Left ventricle myocardium inferior (tissue), 1 donor: Measurements from ENCODE around the gene PROSER3. TPM values are rescaled to one million over a fixed set of nuclear protein-coding genes. Genes with fewer than 3 reads are reported as not detected.

Source experiments
- DNase-seq: peaks from one replicate; pipeline ENCODE4 v3.0.0-alpha.2; 2020
- H3K27ac ChIP-seq: fragments of 200-600 bp; replicated peaks from 2 replicates; pipeline ENCODE4 v1.8.0; 2021
- H3K27me3 ChIP-seq: fragments of 200-600 bp; 2 replicates; pipeline ENCODE4 v1.8.0; 2021; ENCODE audit warnings: low read depth
- H3K36me3 ChIP-seq: fragments of 200-600 bp; 2 replicates; pipeline ENCODE4 v1.8.0; 2021
- H3K4me1 ChIP-seq: fragments of 200-600 bp; 2 replicates; pipeline ENCODE4 v1.8.0; 2021
- H3K4me3 ChIP-seq: fragments of 200-600 bp; 2 replicates; pipeline ENCODE4 v1.8.0; 2021; ENCODE audit warnings: mild to moderate bottlenecking, moderate library complexity
- H3K9me3 ChIP-seq: fragments of 200-600 bp; replicated peaks from 2 replicates; pipeline ENCODE4 v1.8.0; 2021
- intact Hi-C: fragments of 100-400 bp; cut with micrococcal nuclease; formaldehyde crosslinking; loops from one replicate; pipeline ENCODE4 v1.11.0; 2022
- total RNA-seq: library from RNA; stranded (reverse); fragmentation: NEBNext Ultra II Directional; extraction: Animal tissue kit (Norgen Biotek cat#: 25700); gene quantifications from one replicate; pipeline ENCODE4 v1.2.1, GENCODE V29; 2021
- TF ChIP-seq, protein P1 (sequence below): fragments of 200-600 bp; IDR thresholded peaks from 2 replicates; pipeline ENCODE4 v1.8.0; 2021; ENCODE audit warnings: antibody characterized with exemption, mild to moderate bottlenecking, borderline replicate concordance
- donor health status: DM: no; HTN: yes; CAD: no; lungs with severe emphysema.

The PROSER3 gene
- total RNA-seq, 1 donor from 2014 or later, result 4.8 TPM

DNA sequence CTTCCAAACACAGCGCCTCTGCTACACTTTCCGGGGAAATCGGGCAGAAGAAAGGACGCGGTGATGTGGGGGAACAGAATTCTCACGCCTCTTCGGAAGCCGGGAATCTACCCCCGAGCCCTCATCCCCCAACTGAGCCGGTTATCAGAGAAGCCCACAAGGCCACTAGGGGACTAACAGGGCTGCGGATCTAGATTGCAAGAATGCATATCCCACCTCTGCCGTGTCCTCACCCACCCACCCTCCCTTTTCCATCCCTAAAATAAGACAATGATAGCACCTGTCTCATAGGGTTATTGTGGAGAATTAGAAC lies 16.8 kb upstream of the PROSER3 start:
- H3K4me3 ChIP-seq, result peak overlapping the region; percentile 82
- intact Hi-C loops, result no loop called here
- DNase-seq, result no peak
- H3K4me1 ChIP-seq, result peaks cover 45% of the 10 kb centered on the region
- H3K9me3 ChIP-seq, result no peaks in the 10 kb centered on the region
- no peaks in the 10 kb centered on the region for H3K27me3 ChIP-seq
- H3K27ac ChIP-seq, result peak overlapping the region; percentile 89
- H3K36me3 ChIP-seq, result peaks cover 42% of the 10 kb centered on the region
- TF ChIP-seq, protein P1, sequence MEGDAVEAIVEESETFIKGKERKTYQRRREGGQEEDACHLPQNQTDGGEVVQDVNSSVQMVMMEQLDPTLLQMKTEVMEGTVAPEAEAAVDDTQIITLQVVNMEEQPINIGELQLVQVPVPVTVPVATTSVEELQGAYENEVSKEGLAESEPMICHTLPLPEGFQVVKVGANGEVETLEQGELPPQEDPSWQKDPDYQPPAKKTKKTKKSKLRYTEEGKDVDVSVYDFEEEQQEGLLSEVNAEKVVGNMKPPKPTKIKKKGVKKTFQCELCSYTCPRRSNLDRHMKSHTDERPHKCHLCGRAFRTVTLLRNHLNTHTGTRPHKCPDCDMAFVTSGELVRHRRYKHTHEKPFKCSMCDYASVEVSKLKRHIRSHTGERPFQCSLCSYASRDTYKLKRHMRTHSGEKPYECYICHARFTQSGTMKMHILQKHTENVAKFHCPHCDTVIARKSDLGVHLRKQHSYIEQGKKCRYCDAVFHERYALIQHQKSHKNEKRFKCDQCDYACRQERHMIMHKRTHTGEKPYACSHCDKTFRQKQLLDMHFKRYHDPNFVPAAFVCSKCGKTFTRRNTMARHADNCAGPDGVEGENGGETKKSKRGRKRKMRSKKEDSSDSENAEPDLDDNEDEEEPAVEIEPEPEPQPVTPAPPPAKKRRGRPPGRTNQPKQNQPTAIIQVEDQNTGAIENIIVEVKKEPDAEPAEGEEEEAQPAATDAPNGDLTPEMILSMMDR, result no peak

DNA sequence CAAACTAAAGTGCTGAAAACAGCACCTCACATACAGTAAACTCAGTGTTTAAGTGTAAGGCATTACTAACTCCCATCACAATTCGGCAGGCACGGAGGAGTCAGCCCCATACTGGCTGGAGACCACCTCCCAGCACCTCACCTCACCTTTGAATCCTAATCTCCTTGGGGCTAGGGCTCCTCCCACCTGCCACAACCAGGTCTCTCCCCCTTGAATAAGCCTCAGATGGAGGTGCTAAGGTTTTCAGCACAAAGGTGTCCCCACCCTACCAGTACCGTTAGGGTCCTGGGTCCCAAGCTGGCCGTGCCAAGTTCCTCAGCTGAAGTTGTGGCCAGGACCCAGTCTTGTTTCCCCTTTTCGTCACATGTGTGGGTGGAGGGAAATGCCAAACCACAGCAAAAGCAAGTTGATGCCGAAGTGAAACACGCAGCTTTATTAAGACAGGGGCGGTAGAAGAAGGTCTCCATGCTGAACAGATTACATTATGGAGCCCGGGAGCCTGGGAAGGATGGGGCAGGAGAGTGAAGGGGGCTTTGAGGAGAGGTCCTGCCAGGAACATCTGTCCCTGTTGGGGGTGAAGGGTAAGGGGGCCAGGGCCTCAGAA lies 15.8 kb upstream of the PROSER3 start, which contains the start of gene IGFLR1:
IGFLR1 (minus strand) TSS at position 332 of the 604 bp plus-strand sequence. CDS start 1,272 bp downstream, outside the sequence.
- Histone ChIP-seq H3K36me3 (peaks cover 31% of the 10 kb centered on the region), H3K9me3 (no peaks in the 10 kb centered on the region), H3K27me3 (no peaks in the 10 kb centered on the region), H3K4me3 (peak within 1 kb of the TSS; percentile 82), H3K4me1 (peaks cover 54% of the 10 kb centered on the region), H3K27ac (peak within 1 kb of the TSS; percentile 89)
- TF ChIP-seq, protein P1, result no peak
- intact Hi-C loops, result no loop called here
- DNase-seq, result no peak

DNA sequence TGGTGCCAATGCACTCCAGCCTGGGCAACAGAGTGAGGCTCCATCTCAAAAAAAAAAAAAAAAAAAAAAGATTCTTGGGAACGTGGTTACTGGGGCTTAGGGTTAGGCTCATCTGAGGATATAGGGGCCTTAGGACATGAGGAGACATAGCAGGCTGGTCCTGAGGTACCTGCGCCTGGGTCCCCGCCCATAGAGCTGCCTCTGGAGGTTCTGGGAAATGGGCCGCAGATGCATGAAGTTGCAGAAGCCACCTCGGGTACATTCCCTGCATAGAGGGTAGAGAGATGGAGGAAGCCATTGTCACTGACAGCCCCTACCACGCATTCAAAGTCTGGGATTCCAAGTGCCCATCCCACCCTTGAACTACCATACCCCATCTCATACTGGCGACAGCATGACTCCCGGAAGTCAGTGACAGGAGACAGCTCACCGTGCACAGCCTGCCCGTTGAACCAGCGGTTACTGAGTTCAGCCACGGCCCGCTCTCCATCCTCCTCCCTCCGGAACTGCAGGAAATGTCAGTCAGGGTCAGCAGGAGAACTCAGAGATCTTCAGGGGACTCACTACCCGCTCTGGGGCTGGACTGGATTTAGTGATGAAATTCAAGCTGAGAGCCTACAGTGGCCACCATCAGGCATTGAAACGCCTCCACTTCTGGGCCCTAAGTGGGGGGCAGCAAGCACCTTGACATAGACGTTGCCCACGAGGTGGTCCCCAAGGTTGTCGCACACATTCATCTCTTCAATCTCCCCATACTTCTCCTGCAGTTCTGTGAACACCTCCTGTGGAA lies 14.1 kb upstream of the PROSER3 start:
- intact Hi-C loops, result no loop called here
- TF ChIP-seq, protein P1, result no peak
- H3K4me1 ChIP-seq, result peaks cover 67% of the 10 kb centered on the region
- peak overlapping the region; percentile 87 for H3K4me3 ChIP-seq
- no peaks in the 10 kb centered on the region for H3K27me3 ChIP-seq
- no peak for DNase-seq
- no peaks in the 10 kb centered on the region for H3K9me3 ChIP-seq
- H3K36me3 ChIP-seq, result peaks cover 15% of the 10 kb centered on the region
- peak overlapping the region; percentile 100 for H3K27ac ChIP-seq

DNA sequence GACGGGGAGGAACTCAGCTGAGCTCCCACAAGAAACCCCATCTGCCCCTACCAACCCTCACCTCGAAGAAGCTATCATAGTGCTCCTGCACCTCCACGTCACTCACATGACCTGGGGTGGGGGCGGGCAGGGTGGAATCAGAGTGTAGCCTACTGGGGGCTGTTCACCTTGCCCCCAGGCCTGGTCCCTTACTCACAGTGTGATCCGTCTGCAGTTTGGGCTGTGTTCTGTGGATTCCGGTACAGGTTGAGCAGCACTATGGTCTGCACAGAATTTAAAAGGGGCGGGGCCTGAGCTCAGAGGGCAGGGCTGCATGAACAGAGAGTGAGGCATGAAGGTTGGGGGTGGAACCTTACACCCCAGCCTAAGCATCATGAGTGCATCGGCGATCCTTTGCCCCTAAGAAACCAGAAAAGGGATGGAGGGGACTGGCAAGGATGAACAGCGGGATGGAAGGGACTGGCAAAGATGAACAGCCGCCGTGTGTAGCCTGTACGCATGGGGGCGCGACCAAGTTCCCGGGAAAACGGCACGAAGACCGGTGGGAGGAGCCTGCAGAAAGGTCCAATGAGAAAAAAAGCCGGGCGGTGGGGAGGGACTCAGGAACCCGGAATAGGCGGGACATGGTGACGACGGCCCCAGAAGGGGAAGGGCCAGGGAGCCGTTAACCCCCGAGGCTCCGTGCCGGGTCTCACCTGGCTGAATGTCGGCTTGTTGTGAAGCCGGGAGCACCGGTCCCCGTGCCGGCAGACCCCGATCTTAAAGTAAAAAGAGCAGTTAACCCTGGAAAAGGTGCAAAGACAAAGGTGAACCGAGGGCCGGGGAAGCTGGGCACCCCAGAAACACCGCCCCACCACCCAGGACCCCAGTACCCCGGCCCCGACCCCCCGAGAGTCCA lies 13.3 kb upstream of the PROSER3 start:
- TF ChIP-seq, protein P1, result peak; percentile 52
- H3K4me3 ChIP-seq, result peak overlapping the region; percentile 87
- intact Hi-C loops, result no loop called here
- H3K36me3 ChIP-seq, result peaks cover 12% of the 10 kb centered on the region
- peak overlapping the region; percentile 100 for H3K27ac ChIP-seq
- no peaks in the 10 kb centered on the region for H3K27me3 ChIP-seq
- peak; percentile 95 for DNase-seq
- H3K4me1 ChIP-seq, result peaks cover 69% of the 10 kb centered on the region
- no peaks in the 10 kb centered on the region for H3K9me3 ChIP-seq

DNA sequence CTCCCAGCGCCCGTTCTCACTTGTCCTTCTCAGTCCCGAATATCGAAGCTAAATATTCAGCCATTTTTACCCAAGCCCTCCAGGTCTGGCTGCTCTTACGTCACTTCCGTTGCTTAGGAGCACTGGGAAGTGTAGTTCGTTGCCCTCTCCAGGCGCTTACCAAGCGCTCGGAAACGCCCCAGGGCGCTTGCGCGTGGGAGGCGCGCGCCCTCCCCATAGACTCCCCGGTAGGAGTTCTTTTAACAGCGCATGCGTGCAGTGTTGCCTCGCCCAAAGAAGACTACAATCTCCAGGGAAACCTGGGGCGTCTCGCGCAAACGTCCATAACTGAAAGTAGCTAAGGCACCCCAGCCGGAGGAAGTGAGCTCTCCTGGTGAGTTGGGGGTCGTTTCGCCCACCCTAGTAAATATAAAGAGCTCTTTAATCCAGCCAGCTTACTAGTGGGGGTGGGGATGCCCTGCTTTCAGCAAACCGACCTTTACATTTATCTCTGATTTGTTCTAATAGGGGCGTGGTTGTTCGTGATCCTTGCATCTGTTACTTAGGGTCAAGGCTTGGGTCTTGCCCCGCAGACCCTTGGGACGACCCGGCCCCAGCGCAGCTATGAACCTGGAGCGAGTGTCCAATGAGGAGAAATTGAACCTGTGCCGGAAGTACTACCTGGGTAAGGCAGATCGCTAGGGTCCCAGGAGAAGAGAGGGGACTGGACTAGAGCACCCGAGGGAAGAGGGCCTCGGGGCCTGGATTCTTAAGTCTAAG lies 12.5 kb upstream of the PROSER3 start, which contains the start of the genes PSENEN and U2AF1L4:
PSENEN (plus strand) TSS at position 324 of the 759 bp plus-strand sequence; CDS start at position 604, 280 bp downstream.
U2AF1L4 (minus strand) TSS at position 91 of the 759 bp plus-strand sequence; CDS start at position 64, 27 bp downstream.
- TF ChIP-seq, protein P1, result peak; percentile 10
- peak within 1 kb of the TSS; percentile 100 for H3K27ac ChIP-seq
- H3K4me1 ChIP-seq, result peaks cover 70% of the 10 kb centered on the region
- intact Hi-C loops, result no loop called here
- H3K36me3 ChIP-seq, result peaks cover 12% of the 10 kb centered on the region
- no peaks in the 10 kb centered on the region for H3K9me3 ChIP-seq
- H3K4me3 ChIP-seq, result peak within 1 kb of the TSS; percentile 87
- H3K27me3 ChIP-seq, result no peaks in the 10 kb centered on the region
- DNase-seq, result peak; percentile 96
